Skeletal muscle satellite cell (primary cell): ENCODE data around the gene BTBD18.
A peak's percentile ranks its signal among the peaks of the same experiment; 100 is the strongest.
"Not testable (repeated sequence)": the region's sequence is repeated elsewhere in the genome, so short reads cannot be mapped to it uniquely, and the experiment has no call there.

ENCODE experiments used
- H3K27me3 ChIP-seq: 2 replicates; pipeline ENCODE4 v1.7.0; 2013; ENCODE audit warnings: low read length; ENCODE audit not compliant: control insufficient read depth, insufficient read depth
- H3K36me3 ChIP-seq: 2 replicates; pipeline ENCODE4 v1.7.0; 2013; ENCODE audit warnings: mild to moderate bottlenecking, control low read depth, low read length; ENCODE audit not compliant: insufficient read depth
- H3K4me1 ChIP-seq: 2 replicates; pipeline ENCODE4 v1.7.0; 2013; ENCODE audit warnings: low read length; ENCODE audit not compliant: control insufficient read depth, insufficient read depth
- H3K4me2 ChIP-seq: 2 replicates; pipeline ENCODE4 v1.7.0; 2013; ENCODE audit warnings: mild to moderate bottlenecking, low read length
- H3K4me3 ChIP-seq: 2 replicates; pipeline ENCODE4 v1.7.0; 2013; ENCODE audit warnings: low read length
- H3K9ac ChIP-seq: 2 replicates; pipeline ENCODE4 v1.7.0; 2013; ENCODE audit warnings: mild to moderate bottlenecking, low read depth, low read length, moderate library complexity
- H3K9me3 ChIP-seq: replicated peaks from 2 replicates; pipeline ENCODE4 v1.7.0; 2013; ENCODE audit warnings: mild to moderate bottlenecking, control low read depth, low read length

Gene BTBD18

GRCh38 chr11:57727185-57727584, 24.4 kb downstream of the BTBD18 start:
- Histone ChIP-seq H3K27me3 (no peaks in the 10 kb centered on the region), H3K9ac (no peak overlapping the region), H3K4me3 (no peak overlapping the region), H3K36me3 (no peaks in the 10 kb centered on the region), H3K4me2 (no peak overlapping the region), H3K4me1 (no peaks in the 10 kb centered on the region), H3K9me3 (no peaks in the 10 kb centered on the region)

- H3K4me3 ChIP-seq, H3K4me1 ChIP-seq, H3K27me3 ChIP-seq, H3K4me2 ChIP-seq, H3K9me3 ChIP-seq, H3K36me3 ChIP-seq, H3K9ac ChIP-seq: not testable (repeated sequence)
Measured at GRCh38 chr11:57716726-57717125, 34.9 kb downstream of the BTBD18 start.

- no peaks in the 10 kb centered on the region for H3K27me3 ChIP-seq
- H3K9ac ChIP-seq: peak overlapping the region; percentile 87
- peaks cover 19% of the 10 kb centered on the region for H3K4me1 ChIP-seq
- no peaks in the 10 kb centered on the region for H3K9me3 ChIP-seq
- H3K36me3 ChIP-seq: peaks cover 1% of the 10 kb centered on the region
- H3K4me2 ChIP-seq: peak overlapping the region; percentile 84
- peak overlapping the region; percentile 83 for H3K4me3 ChIP-seq
Measured at GRCh38 chr11:57713835-57714234, 37.8 kb downstream of the BTBD18 start.

GRCh38 chr11:57712256-57713150, 39.1 kb downstream of the BTBD18 start, which contains the start of gene TMX2:
Gene TMX2, plus strand, starts transcription at chr11:57712593. Its CDS starts 26 bp downstream, at chr11:57712619.
- Histone ChIP-seq H3K4me3 (peak within 1 kb of the TSS; percentile 85), H3K9me3 (no peaks in the 10 kb centered on the region), H3K36me3 (peaks cover 6% of the 10 kb centered on the region), H3K27me3 (no peaks in the 10 kb centered on the region), H3K4me1 (peaks cover 19% of the 10 kb centered on the region), H3K4me2 (peak within 1 kb of the TSS; percentile 89), H3K9ac (peak within 1 kb of the TSS; percentile 89)

GRCh38 chr11:57711414-57712255, 40.0 kb downstream of the BTBD18 start, which contains the start of gene MED19:
Gene MED19, minus strand, starts transcription at chr11:57712215. Its CDS starts 36 bp downstream, at chr11:57712179.
- peak within 1 kb of the TSS; percentile 89 for H3K9ac ChIP-seq
- H3K4me2 ChIP-seq: peak within 1 kb of the TSS; percentile 89
- no peaks in the 10 kb centered on the region for H3K27me3 ChIP-seq
- H3K36me3 ChIP-seq: peaks cover 6% of the 10 kb centered on the region
- peaks cover 19% of the 10 kb centered on the region for H3K4me1 ChIP-seq
- H3K9me3 ChIP-seq: no peaks in the 10 kb centered on the region
- peak within 1 kb of the TSS; percentile 85 for H3K4me3 ChIP-seq

GRCh38 chr11:57709802-57710367, 41.7 kb downstream of the BTBD18 start:
- no peaks in the 10 kb centered on the region for H3K27me3 ChIP-seq

GRCh38 chr11:57705432-57705831, 46.2 kb downstream of the BTBD18 start:
- H3K4me1 ChIP-seq, H3K4me2 ChIP-seq, H3K4me3 ChIP-seq, H3K27me3 ChIP-seq, H3K9me3 ChIP-seq, H3K9ac ChIP-seq: not testable (repeated sequence)
- peaks cover 43% of the 10 kb centered on the region for H3K36me3 ChIP-seq

More at GRCh38 chr11:57709802-57710367, 41.7 kb downstream of the BTBD18 start:
- H3K4me2 ChIP-seq: no peak overlapping the region
- H3K9me3 ChIP-seq: no peaks in the 10 kb centered on the region
- H3K36me3 ChIP-seq: peaks cover 9% of the 10 kb centered on the region
- peaks cover 19% of the 10 kb centered on the region for H3K4me1 ChIP-seq
- no peak overlapping the region for H3K9ac ChIP-seq
- no peak overlapping the region for H3K4me3 ChIP-seq

- Histone ChIP-seq H3K4me3 (no peak overlapping the region), H3K9ac (no peak overlapping the region), H3K36me3 (peaks cover 46% of the 10 kb centered on the region), H3K4me1 (no peaks in the 10 kb centered on the region), H3K9me3 (no peaks in the 10 kb centered on the region), H3K27me3 (no peaks in the 10 kb centered on the region), H3K4me2 (no peak overlapping the region)
Measured at GRCh38 chr11:57704932-57705331, 46.7 kb downstream of the BTBD18 start.

GRCh38 chr11:57703341-57703740, 48.3 kb downstream of the BTBD18 start:
- Histone ChIP-seq H3K9ac (no peak overlapping the region), H3K27me3 (no peaks in the 10 kb centered on the region), H3K36me3 (peaks cover 56% of the 10 kb centered on the region), H3K4me1 (no peaks in the 10 kb centered on the region), H3K4me3 (no peak overlapping the region), H3K9me3 (no peaks in the 10 kb centered on the region), H3K4me2 (no peak overlapping the region)

GRCh38 chr11:57700425-57700824, 51.2 kb downstream of the BTBD18 start:
- Histone ChIP-seq H3K36me3 (peaks cover 73% of the 10 kb centered on the region), H3K27me3 (no peaks in the 10 kb centered on the region)

GRCh38 chr11:57699813-57700212, 51.8 kb downstream of the BTBD18 start:
- Histone ChIP-seq H3K27me3 (no peaks in the 10 kb centered on the region), H3K9me3 (no peaks in the 10 kb centered on the region), H3K4me1 (no peaks in the 10 kb centered on the region), H3K4me3 (no peak overlapping the region), H3K9ac (no peak overlapping the region), H3K36me3 (peaks cover 72% of the 10 kb centered on the region), H3K4me2 (no peak overlapping the region)

More at GRCh38 chr11:57700425-57700824, 51.2 kb downstream of the BTBD18 start:
- Histone ChIP-seq H3K9me3 (no peaks in the 10 kb centered on the region), H3K4me3 (no peak overlapping the region), H3K4me2 (no peak overlapping the region), H3K9ac (no peak overlapping the region), H3K4me1 (no peaks in the 10 kb centered on the region)
